GM19463 (cell line): ENCODE data around the gene SLC11A1.

Experiments used
- ATAC-seq: cut with Tn5 transposase; IDR thresholded peaks from one replicate; pipeline ENCODE4 v1.9.1; 2021; ENCODE audit warnings: mild to moderate bottlenecking, moderate library complexity; ENCODE audit not compliant: unreplicated experiment

SLC11A1 gene, protein sequence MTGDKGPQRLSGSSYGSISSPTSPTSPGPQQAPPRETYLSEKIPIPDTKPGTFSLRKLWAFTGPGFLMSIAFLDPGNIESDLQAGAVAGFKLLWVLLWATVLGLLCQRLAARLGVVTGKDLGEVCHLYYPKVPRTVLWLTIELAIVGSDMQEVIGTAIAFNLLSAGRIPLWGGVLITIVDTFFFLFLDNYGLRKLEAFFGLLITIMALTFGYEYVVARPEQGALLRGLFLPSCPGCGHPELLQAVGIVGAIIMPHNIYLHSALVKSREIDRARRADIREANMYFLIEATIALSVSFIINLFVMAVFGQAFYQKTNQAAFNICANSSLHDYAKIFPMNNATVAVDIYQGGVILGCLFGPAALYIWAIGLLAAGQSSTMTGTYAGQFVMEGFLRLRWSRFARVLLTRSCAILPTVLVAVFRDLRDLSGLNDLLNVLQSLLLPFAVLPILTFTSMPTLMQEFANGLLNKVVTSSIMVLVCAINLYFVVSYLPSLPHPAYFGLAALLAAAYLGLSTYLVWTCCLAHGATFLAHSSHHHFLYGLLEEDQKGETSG

DNA sequence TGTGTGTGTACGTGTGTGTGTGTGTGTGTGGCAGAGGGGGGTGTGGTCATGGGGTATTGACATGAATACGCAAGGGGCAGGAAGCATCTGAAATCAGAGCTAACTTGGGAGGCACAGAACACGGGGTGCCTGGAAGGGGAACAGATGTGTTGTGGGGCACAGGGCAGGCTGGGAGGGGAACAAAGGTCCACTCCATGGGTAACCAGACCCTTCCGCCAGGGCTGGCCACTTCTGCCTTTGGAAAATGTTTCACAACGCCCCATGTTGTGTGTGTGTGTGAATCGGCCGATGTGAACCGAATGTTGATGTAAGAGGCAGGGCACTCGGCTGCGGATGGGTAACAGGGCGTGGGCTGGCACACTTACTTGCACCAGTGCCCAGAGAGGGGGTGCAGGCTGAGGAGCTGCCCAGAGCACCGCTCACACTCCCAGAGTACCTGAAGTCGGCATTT, at the start of gene SLC11A1:
TSS of gene SLC11A1 (plus strand) at position 358 of the 451 bp plus-strand sequence. CDS start 96 bp downstream, outside the sequence.
- no peak for ATAC-seq

DNA sequence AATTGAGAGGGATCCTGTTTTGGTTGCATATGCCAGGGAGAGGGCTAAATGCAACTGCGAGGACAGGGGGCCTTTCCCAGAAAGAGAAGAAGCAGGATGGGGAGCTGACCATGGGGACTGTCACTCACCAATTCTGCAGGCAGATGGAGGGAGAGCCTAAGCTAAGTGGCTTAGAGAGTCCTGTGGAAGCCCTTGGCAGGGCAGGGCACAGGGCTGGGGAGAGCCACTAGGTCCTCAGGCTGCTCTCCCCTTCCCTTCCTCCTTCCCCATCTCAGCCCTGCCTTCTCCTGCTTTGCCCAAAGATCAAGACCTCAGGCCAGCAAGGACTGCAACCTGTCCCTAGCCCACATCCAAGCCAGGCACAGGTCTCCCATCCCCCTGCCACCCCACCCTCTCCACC, 49.8 kb upstream of the SLC11A1 start:
- ATAC-seq, result no peak

DNA sequence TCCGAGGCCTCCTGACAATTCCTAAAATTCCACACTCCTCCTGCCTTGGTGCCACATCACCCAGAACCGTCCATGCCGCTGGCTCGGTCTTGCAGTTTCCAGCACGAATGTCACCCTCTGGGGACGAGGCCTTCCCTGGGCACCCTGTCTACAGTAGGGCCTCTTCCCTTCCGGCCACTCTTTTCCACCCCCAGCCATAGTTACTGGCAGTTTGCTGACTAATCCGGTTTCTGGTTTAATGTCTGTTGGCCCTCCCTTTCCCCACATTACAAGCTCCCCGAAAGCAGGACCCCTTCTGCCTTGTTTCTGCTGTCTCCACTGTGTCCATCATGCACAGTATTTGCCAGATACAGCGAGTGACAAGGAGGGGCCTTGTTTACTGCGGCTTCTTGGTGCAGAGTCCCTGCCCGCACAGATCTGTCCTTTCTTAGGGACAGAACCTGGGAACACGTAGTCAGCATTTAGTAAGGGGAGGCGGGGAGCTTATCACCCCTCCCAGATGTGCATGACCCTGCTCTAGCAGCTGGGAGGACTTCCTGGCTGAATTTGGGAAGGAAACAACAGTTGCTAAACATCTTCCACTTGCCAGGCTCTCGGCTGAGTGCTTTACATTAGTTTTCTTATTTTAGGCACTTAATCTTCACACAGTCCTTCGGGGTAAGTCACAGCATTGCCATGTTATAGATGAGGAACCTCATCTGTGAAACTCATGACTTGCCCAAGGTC, 49.0 kb upstream of the SLC11A1 start:
- no peak for ATAC-seq

DNA sequence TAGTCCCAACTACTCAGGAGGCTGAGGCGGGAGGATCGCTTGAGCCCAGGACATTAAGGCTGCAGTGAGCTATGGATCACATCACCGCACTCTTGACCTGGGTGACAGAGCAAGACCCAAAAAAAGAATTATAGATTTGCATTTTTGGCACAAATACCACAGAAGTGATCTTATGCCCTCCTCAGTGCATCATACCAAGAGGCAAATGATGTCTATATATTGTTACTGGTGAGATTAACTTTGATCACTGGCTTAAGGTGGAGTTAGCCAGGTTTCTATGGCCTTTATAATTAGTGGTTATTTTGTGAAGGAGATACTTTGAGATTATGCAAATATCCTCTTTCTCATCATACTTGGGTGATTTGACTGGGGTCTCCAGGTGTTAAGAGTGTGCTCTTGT, 47.5 kb upstream of the SLC11A1 start:
- ATAC-seq, result no peak

DNA sequence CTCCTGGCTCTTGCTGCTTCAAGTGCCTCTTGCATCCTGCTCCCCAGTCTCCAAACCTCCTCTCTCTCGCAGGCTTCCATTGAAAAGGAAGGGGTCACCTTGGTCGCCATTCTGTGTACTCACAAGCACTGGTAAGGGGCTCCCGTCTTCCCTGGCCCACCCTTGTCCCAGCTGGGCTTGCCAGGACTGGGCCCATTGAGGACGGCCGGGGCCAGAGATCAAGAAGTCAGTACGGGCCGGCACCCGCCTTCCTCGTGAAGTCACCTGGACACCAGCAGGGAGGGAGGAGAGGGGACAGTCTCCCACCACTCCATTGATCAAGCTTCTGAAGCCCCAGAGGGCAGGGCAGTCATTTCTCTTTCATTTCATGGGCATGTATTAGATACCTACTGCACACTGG, 41.4 kb upstream of the SLC11A1 start:
- ATAC-seq, result no peak

DNA sequence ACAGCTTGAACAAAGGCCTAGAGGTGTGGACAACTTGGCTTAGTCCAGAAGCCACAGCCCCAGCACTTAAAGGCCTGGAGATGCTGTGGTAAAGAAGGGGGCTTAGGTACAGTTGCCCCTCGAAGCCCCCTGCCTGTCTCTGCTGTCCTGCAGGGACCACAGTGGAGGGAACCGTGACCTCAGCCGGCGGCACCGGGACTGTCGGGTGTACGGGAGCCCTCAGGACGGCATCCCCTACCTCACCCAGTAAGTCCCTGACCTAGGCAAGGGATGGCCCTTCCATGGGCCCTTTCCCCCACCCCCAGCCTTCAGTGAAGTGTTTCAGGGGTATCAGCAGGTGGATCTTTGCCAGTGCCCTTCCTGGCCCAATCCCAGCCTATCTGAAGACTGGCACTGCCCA, 40.7 kb upstream of the SLC11A1 start:
- ATAC-seq, result no peak

DNA sequence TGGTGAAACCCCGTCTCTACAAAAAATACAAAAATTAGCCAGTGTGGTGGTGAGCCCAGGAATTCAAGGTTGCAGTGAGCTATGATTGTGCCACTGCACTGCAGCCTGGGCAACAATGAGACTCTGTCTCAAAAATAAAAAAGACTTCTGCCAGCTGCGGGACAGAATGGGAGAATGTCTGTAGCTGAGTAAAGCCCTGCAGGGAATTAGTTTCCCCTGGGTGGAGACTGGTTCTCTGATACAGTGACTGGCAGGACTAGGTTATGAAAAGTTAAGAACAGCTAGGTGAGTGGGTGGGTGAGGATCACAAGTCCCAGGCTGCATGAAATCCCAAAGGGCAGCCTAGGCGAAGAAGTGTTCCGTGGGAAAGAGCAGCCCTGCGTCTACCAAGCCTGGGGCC, 39.2 kb upstream of the SLC11A1 start:
- ATAC-seq, result no peak

DNA sequence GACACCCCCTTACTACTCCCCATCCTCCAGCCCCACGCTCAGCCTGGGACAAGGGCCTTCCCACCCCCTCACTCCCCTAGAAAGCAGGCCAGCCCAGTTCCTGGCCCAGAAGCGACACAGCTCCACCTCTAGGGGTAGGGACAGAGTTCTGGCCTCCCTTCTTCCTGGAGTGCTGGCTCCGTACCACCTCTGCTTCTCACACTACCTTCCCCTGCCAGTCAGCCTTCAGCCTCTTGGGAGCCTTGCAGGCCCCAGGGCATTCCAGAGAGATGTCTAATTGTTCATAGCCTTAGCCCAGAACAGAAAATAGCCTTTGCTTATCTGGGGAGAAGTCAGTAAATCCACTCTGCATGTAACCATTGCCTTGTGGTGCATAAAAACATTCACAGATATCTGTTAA, 38.5 kb upstream of the SLC11A1 start:
- no peak for ATAC-seq

DNA sequence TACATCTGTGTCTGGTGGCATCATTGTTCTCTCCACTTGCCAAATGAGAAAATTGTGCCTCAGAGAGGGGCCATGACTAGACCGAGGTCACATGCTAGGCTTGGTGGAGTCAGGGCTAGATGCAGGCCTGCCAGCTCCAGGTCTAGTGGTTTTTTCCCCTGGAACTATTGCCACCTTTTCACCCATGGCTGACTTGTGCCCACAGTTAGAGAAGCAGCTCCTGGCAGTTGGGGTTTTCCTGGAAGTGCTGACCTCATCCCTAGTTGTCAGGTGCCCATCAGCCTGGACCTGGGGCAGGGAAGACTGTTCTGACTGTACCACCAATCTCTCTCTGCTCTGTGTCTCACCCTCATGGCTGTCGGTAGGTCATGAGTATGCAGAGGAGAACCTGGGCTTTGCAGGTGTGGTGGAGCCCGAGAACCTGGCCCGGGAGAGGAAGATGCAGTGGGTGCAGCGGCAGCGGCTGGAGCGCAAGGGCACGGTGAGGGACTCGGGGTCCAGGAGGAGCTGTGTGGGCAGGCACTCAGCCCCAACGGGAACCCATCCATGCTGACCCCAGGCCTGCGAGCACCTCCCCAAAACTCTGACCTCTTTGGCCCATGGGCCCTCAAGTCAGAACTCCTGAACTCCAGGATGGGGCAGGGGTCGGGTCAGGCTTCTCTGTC, 37.9 kb upstream of the SLC11A1 start:
- ATAC-seq, result no peak

DNA sequence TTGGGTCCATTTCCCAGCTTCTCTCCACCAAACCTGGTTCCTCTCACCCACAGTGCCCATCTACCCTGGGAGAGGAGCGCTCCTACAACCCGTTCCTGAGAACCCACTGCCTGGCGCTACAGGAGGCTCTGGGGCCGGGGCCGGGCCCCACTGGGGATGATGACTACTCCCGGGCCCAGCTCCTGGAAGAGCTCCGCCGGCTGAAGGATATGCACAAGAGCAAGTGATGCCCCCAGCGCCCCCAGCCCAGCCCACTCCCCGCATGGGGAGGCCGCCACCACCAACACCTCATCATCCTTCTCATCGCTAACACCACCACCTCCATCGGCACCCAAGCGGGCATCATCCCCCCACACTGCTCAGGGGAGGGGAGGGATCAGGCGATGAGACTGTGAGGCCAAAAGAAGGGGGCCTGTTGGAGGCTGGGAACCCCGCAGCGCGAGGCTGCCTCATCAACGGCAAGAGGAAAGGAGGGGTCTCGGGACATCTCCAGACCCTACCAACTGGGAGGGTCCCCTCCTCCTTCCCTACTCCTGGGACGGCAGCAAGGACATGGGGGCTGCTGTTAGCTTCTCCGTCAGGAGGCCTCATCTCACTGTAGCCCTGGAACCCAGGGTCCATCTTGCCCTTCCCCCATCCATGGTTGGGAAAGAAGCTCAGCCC, 37.2 kb upstream of the SLC11A1 start:
- no peak for ATAC-seq

DNA sequence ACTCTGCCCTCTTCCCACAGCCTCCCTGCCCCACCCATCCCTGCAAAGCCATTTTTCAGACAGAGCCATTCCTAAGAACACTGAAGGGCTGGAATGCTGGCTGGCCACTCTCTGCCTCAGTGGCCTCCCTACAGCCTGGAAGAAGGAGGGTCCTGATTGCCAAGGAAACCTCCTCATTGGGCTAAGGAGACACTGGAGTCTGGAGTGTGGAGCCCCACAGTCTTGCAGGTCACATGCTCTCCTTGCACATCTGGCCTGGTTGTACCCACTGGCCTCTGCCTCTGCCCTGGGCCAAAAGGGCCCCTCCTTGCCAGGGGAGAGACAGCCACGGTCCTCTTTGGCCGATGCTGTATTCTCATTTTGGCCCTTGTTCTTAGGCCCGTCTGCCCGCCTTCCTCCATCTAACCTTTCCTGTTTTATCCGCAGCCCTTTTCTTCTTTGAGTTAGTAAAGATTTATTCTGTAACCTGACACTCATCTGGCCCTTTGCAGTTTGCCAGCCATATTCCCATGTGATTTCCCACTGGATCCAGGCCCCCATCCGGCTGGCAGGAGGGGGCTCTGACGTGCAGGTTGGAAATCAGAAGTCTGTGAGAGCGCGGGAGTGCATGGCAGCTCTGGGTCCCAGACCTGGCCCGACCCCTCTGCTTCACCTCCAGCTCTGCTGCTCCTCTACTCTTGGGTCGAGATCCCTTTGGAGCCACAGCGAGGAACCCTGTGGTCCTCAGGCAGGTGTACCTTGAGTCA, 36.4 kb upstream of the SLC11A1 start:
- no peak for ATAC-seq

DNA sequence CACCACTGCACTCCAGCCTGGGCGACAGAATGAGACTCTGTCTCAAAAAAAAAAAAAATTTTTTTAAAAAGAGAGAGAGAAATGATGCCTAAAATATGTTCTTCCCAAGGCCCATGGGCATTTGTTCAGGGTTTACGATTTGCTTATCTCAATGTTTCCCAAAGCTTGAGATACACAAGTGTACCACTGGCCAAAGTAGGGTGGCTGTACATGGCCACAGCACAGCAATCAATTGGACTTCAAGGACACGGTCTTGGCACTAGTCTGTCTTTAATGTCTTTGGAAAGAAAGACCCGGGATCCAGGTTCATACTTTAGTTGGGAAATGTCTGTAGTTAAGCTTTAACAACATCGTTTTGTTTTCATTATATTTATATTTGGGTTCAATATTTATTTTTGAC, 34.9 kb upstream of the SLC11A1 start:
- no peak for ATAC-seq

DNA sequence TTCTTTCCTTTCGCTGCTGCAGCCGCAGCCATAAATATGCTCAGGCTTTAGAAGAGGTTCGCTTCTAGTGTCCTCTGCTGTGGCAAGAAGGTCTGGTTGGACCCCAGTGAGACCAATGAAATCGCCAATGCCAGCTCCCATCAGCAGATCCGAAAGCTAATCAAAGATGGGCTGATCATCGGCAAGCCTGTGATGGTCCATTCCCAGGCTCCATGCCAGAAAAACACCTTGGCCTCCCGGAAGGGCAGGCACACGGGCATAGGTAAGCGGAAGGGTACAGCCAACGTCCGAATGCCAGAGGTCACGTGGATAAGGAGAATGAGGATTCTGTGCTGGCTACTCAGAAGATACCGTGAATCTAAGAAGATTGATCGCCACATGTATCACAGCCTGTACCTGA, 28.0 kb upstream of the SLC11A1 start:
- no peak for ATAC-seq

DNA sequence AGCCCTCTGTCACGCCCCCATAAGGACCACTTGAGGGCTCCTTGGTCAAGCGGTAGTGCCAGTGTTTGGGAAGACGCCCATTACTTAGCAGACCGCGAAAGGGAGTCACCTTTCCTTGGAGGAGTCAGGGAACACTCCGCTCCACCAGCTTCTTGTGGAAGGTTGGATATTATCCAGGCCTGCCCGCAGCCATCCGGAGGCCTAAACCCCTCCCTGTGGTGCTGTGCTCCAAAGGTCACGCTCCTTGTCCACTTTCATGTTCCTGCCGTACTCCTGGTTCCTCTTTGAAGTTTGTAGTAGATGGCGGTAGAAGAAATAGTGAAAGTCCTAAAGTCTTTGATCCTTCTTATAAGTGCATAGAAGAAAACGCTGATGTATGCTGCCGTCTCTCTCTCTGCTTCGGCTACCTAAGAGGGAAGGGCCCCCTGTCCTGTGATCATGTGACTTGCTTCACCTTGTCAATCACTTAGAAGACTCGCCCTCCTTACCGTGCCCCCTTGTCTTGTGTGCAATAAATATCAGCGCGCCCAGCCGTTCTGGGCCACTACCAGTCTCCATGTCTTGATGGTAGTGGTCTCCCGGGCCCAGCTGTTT, 27.1 kb upstream of the SLC11A1 start:
- no peak for ATAC-seq

DNA sequence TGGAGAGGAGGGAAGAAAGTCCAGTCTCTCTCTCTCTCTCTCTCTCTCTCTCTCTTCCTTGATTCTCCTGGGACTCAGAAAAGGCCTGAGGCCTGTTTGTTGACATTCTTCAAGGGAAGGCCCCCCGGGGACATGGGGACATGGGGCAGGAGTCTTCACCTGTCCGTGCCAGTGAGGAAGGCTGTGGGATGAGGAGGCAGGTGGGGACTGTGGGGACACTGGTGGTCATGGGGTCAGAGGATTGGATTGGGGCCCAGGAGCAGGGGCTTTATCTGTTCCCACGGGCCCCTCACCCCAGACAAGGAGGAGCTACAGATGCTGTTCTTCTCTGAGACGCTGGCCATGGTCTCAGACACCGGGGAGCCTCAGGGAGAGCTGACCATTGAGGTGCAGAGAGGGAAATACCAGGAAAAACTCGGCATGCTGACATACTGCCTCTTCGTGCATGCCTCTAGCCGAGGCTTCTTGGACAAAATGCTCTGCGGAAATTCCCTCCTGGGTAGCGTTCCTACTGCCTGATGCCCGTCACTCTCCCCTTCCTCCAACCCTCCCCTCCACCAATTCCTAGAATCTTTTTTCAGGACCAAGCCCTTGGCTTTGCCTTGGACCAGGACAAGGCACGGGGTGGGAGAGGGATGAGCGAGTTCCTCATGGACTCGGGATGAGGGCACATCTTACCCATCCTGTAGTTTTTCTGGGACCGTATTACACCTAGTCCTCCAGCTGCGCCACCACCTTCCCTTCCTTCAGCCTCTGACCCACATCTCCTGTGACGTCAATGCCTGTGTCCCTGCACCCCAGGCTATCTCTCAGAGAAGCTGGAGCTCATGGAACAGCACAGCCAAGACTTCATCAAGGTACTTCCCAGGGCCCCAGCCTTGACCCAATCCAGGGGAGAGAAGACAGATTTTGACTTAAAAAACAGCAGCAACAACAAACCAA, 24.6 kb upstream of the SLC11A1 start:
- ATAC-seq, result no peak

DNA sequence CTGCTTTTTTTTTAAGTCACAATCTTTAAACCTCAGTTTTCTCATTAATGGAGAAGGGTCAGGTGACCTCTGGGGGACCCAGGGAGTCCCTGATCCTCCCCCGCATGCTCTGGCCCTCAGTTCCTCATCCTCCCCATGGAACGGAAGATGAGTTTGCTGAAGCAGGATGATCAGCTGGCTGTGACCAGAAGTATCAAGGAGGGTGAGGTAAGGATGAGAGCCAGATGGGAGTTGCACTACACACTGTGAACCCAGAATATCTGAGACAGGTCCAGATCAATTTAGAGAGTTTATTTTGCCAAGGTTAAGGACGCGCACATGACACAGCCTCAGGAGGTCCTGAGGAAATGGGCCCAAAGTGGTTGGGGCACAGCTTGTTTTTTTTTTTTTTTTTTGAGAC, 21.6 kb upstream of the SLC11A1 start:
- ATAC-seq, result no peak

DNA sequence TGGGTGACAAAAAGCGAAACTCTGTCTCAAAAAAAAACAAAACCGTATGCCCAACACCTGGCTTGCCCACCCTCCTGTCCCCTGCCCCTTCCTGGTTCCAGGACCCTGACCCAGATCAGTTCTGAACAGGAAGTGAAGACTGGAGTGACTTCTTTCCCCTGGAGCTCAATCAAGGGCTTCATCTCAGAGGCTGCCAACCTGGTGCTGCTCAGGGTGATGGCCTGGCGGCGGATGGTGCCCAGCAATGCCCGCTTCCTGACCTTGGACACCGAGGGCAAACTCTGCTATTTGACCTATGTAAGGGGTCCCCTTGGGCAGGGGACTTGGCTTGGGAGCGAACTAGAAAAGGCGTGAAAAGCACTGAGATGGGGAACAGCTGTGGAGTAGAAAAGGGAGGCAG, 19.5 kb upstream of the SLC11A1 start:
- no peak for ATAC-seq

DNA sequence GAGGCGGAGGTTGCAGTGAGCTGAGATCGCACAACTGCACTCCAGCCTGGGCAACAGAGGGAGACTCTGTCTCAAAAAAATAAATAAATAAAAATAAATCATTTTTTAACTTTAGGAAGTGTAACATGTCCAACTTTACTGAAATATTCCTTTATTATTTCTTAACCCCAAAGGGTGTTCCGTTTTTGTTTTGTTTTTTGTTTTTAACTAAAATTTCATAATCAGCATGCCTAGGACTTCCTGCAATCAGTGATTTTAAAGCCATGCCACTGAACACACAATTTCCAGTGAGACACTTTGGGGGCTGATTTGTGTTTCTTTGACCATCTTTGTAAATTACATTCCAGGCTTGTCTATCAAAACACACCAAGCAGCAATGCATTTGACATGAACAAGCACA, 18.3 kb upstream of the SLC11A1 start:
- no peak for ATAC-seq

DNA sequence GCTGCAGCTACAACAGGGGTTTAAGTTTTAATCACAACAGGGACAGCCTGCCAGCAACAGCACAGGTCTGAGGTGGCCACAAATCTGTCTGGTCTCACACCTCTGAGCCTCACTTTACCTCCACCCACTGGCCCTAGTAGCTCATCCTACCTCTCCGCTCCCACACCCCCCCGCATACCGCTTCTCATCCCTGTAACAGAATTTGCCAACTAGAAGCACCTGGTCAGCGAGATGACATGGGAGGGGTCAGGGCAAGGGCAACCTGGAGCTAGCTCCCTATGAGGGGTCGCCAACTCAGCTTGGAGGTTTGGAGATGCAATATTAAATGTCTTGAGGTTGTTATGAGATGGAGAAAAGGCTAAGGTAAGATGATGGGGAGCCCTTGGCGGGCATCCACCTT, 17.9 kb upstream of the SLC11A1 start:
- ATAC-seq, result no peak
